NCI-H1105 treated with DMSO at 0.1 percent for 48 hours (cell line): ENCODE measurements around the gene PEX12.
"Not testable (repeated sequence)": the region's sequence is repeated elsewhere in the genome, so short reads cannot be mapped to it uniquely, and the experiment has no call there.

Experiments used
- DNase-seq: peaks from one replicate; lab custom pipeline; 2025; lab: John Stamatoyannopoulos, UW

Gene PEX12

GRCh38 chr17:35535406-35535805 lies 43.0 kb downstream of the PEX12 start:
- DNase-seq: not testable (repeated sequence)

- DNase-seq: no peak
These were observed 43.7 kb downstream of the PEX12 start for GRCh38 chr17:35534576-35535093.

- DNase-seq: no peak
These were observed 47.2 kb downstream of the PEX12 start for GRCh38 chr17:35531160-35531559.

GRCh38 chr17:35529866-35530265 lies 48.5 kb downstream of the PEX12 start:
- no peak for DNase-seq

GRCh38 chr17:35529326-35529725 lies 49.0 kb downstream of the PEX12 start:
- not testable (repeated sequence) for DNase-seq
